D721Med (cell line): ENCODE results near the gene BEST1.

Experiments
- DNase-seq: peaks from one replicate; pipeline ENCODE4 v3.0.0; 2011; ENCODE audit warnings: low spot score; ENCODE audit not compliant: insufficient read length
- FAIRE-seq: peaks from 2 replicates; lab custom pipeline; 2011; peaks lifted over from hg19 to GRCh38; lab: Jason Lieb, UNC
- CTCF ChIP-seq: IDR thresholded peaks from 2 replicates; pipeline ENCODE4 v1.5.1; 2012; ENCODE audit warnings: mild to moderate bottlenecking, control low read depth; ENCODE audit not compliant: insufficient read depth; ENCODE audit errors: missing control alignments

Gene BEST1

GRCh38 chr11:61971248-61972111 lies 21.3 kb downstream of the BEST1 start:
- TF ChIP-seq CTCF, result no peak
- DNase-seq (peak; percentile 3), FAIRE-seq (no peak)

- TF ChIP-seq CTCF, result no peak
- peak; percentile 10 for DNase-seq
- FAIRE-seq, result no peak
Measured at GRCh38 chr11:61972112-61972671, 22.0 kb downstream of the BEST1 start.

- DNase-seq, result peak; percentile 7
- TF ChIP-seq CTCF, result no peak
- FAIRE-seq, result no peak
Measured at GRCh38 chr11:61972672-61973475, 22.7 kb downstream of the BEST1 start.

- TF ChIP-seq CTCF, result no peak
Measured at GRCh38 chr11:61973476-61974162, 23.5 kb downstream of the BEST1 start.

GRCh38 chr11:61974766-61975631 lies 24.8 kb downstream of the BEST1 start:
- no peak for FAIRE-seq
- no peak for DNase-seq
- TF ChIP-seq CTCF, result no peak

More at GRCh38 chr11:61973476-61974162, 23.5 kb downstream of the BEST1 start:
- FAIRE-seq (no peak), DNase-seq (peak; percentile 34)
